K562 (cell line): ENCODE data around the gene AQP6. TPM values are rescaled to one million over a fixed set of nuclear protein-coding genes. Genes with fewer than 3 reads are reported as not detected.
A peak's percentile ranks its signal among the peaks of the same experiment; 100 is the strongest.

ENCODE experiments used
- ARID4B ChIP-seq: sonication (generic); formaldehyde crosslinking; IDR thresholded peaks from 2 replicates; pipeline ENCODE4 v1.8.0; 2022; ENCODE audit warnings: mild to moderate bottlenecking, missing genetic modification reagents
- BHLHE40 ChIP-seq: IDR thresholded peaks from 2 replicates; pipeline ENCODE4 v1.6.1; 2011; ENCODE audit warnings: low read length, improper control_type of control experiment
- CTBP1 ChIP-seq: fragments of 450-650 bp; IDR thresholded peaks from 2 replicates; pipeline ENCODE4 v1.6.1; 2016; ENCODE audit warnings: borderline replicate concordance
- FOXK2 ChIP-seq, 2 experiments: fragments of 450-650 bp; IDR thresholded peaks in 1 of 2; conservative IDR thresholded peaks in 1 of 2; 2 replicates each; pipeline ENCODE4 v1.6.1; 2016; ENCODE audit warnings: low read depth in 2 of 2, mild to moderate bottlenecking in 1 of 2
- GTF2B ChIP-seq: IDR thresholded peaks from 2 replicates; pipeline ENCODE4 v1.6.1; 2011; ENCODE audit not compliant: insufficient read length; ENCODE audit errors: extremely low read depth
- GTF2F1 ChIP-seq: IDR thresholded peaks from 2 replicates; pipeline ENCODE4 v1.6.1; 2011; ENCODE audit warnings: low read depth, low read length, improper control_type of control experiment
- HDAC1 ChIP-seq, 2 experiments: fragments of 450-650 bp; IDR thresholded peaks; 2 replicates each; pipeline ENCODE4 v1.6.1; 2016 to 2017; ENCODE audit warnings: inconsistent platforms in 1 of 2, mild to moderate bottlenecking in 1 of 2, moderate library complexity in 1 of 2
- HDAC3 ChIP-seq: fragments of 450-650 bp; IDR thresholded peaks from 2 replicates; pipeline ENCODE4 v1.6.1; 2018; ENCODE audit warnings: borderline replicate concordance, mild to moderate bottlenecking, moderate library complexity; ENCODE audit not compliant: partially characterized antibody
- LARP7 ChIP-seq: fragments of 450-650 bp; IDR thresholded peaks from 2 replicates; pipeline ENCODE4 v1.6.1; 2016
- MAFF ChIP-seq: IDR thresholded peaks from 2 replicates; pipeline ENCODE4 v1.6.1; 2012; ENCODE audit warnings: low read length, improper control_type of control experiment
- MTA1 ChIP-seq: fragments of 450-650 bp; IDR thresholded peaks from 2 replicates; pipeline ENCODE4 v1.6.1; 2017; ENCODE audit warnings: borderline replicate concordance
- NCOA1 ChIP-seq: fragments of 450-650 bp; IDR thresholded peaks from 2 replicates; pipeline ENCODE4 v1.6.1; 2016; ENCODE audit warnings: low read depth
- PHF20 ChIP-seq: fragments of 450-650 bp; IDR thresholded peaks from 2 replicates; pipeline ENCODE4 v1.6.1; 2018; ENCODE audit not compliant: partially characterized antibody
- POLR2B ChIP-seq: fragments of 450-650 bp; IDR thresholded peaks from 2 replicates; pipeline ENCODE4 v1.6.1; 2018; ENCODE audit warnings: low read depth; ENCODE audit not compliant: partially characterized antibody
- PPARD ChIP-seq: fragments of 250-450 bp; sonication (Bioruptor Pico); IDR thresholded peaks from 2 replicates; pipeline ENCODE4 v1.8.0; 2022; ENCODE audit warnings: inconsistent platforms, mild to moderate bottlenecking, moderate library complexity
- RBM15 ChIP-seq: fragments of 200-400 bp; formaldehyde crosslinking; IDR thresholded peaks from 2 replicates; pipeline ENCODE4 v1.6.1; 2018; ENCODE audit warnings: mild to moderate bottlenecking, low read length, moderate library complexity; ENCODE audit not compliant: insufficient read depth
- STAG1 ChIP-seq: sonication (generic); formaldehyde crosslinking; IDR thresholded peaks from 2 replicates; pipeline ENCODE4 v1.5.0; 2020; ENCODE audit warnings: missing genetic modification reagents, borderline replicate concordance
- U2AF2 ChIP-seq: fragments of 200-400 bp; formaldehyde crosslinking; optimal IDR thresholded peaks from 2 replicates; pipeline ENCODE3; 2017; ENCODE audit warnings: low read depth, mild to moderate bottlenecking, low read length
- polyA plus RNA-seq, 8 experiments: library from polyadenylated mRNA; depleted of rRNA in 4 of 8; stranded (reverse) in 5 of 8; unstranded in 3 of 8; fragments of >200 nt; fragmentation: Nextera tagmentation in 2 of 8; fragmentation: Illumina TruSeq in 1 of 8; extraction: Ambion mirVana in 2 of 8; extraction: Trizol in 1 of 8; gene quantifications; 2 replicates each; pipeline versions ENCODE4 v1.2.1 to v1.2.3, GENCODE V29; 2011 to 2014; ENCODE audit warnings: inconsistent platforms in 1 of 8, missing spikeins in 1 of 8
- total RNA-seq, 7 experiments: library from RNA; depleted of rRNA in 6 of 7; stranded (reverse); fragments of >200 nt in 6 of 7; fragmentation: Illumina TruSeq in 2 of 7; extraction: Trizol in 2 of 7; gene quantifications; 2 replicates each; pipeline versions ENCODE4 v1.2.1 to v1.2.3, GENCODE V29; 2011 to 2021; ENCODE audit warnings: low replicate concordance in 1 of 7
- TF ChIP-seq, protein P1 (sequence below): fragments of 250-450 bp; sonication (Bioruptor Pico); IDR thresholded peaks from 2 replicates; pipeline ENCODE4 v1.9.0; 2021; ENCODE audit warnings: mild to moderate bottlenecking
- TF ChIP-seq, protein P2 (sequence below): sonication (generic); formaldehyde crosslinking; IDR thresholded peaks from 2 replicates; pipeline ENCODE4 v1.8.1; 2023; ENCODE audit warnings: mild to moderate bottlenecking, missing genetic modification reagents
- TF ChIP-seq, protein P3 (sequence below): sonication (generic); formaldehyde crosslinking; IDR thresholded peaks from 2 replicates; pipeline ENCODE4 v1.8.0; 2022; ENCODE audit warnings: missing genetic modification reagents, mild to moderate bottlenecking, borderline replicate concordance

AQP6 gene
- total and polyA plus RNA-seq, 9 of the 15 experiments (the other 6 are each of a cell fraction or from before 2014, with no cell fraction given) = 0.05 to 0.12 TPM; not detected in 7

GRCh38 chr12:50018968-50019367 lies 46.2 kb downstream of the AQP6 start (continued):
- no peak for TF ChIP-seq ARID4B
- TF ChIP-seq FOXK2 (conservative IDR thresholded peaks at IDR 0.05 in 1 of 2, IDR thresholded peaks at IDR 0.05 in 1 of 2; ENCODE audit: low read depth in 2 of 2) = peak in 1 of 2 experiments; percentile 57; a peak in 2 of 4 replicates
- no peak for TF ChIP-seq MTA1
- no peak for TF ChIP-seq NCOA1
- no peak for TF ChIP-seq LARP7
- peak; percentile 33 for TF ChIP-seq POLR2B
- TF ChIP-seq CTBP1 = no peak
- TF ChIP-seq MAFF = no peak
- TF ChIP-seq HDAC1 (IDR thresholded peaks at IDR 0.05) = peak in 1 of 2 experiments; percentile 33; a peak in 1 of 4 replicates
- no peak for TF ChIP-seq BHLHE40
- no peak for TF ChIP-seq GTF2F1
- TF ChIP-seq HDAC3 = no peak
- TF ChIP-seq, protein P1, sequence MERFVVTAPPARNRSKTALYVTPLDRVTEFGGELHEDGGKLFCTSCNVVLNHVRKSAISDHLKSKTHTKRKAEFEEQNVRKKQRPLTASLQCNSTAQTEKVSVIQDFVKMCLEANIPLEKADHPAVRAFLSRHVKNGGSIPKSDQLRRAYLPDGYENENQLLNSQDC = no peak
- TF ChIP-seq, protein P2, sequence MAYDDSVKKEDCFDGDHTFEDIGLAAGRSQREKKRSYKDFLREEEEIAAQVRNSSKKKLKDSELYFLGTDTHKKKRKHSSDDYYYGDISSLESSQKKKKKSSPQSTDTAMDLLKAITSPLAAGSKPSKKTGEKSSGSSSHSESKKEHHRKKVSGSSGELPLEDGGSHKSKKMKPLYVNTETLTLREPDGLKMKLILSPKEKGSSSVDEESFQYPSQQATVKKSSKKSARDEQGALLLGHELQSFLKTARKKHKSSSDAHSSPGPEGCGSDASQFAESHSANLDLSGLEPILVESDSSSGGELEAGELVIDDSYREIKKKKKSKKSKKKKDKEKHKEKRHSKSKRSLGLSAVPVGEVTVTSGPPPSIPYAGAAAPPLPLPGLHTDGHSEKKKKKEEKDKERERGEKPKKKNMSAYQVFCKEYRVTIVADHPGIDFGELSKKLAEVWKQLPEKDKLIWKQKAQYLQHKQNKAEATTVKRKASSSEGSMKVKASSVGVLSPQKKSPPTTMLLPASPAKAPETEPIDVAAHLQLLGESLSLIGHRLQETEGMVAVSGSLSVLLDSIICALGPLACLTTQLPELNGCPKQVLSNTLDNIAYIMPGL (CRISPR knock-in tag) = no peak
- TF ChIP-seq U2AF2 = no peak
- no peak for TF ChIP-seq PHF20
- TF ChIP-seq STAG1 (CRISPR knock-in tag) = no peak
- no peak for TF ChIP-seq GTF2B
- TF ChIP-seq RBM15 = no peak
- TF ChIP-seq, protein P3, sequence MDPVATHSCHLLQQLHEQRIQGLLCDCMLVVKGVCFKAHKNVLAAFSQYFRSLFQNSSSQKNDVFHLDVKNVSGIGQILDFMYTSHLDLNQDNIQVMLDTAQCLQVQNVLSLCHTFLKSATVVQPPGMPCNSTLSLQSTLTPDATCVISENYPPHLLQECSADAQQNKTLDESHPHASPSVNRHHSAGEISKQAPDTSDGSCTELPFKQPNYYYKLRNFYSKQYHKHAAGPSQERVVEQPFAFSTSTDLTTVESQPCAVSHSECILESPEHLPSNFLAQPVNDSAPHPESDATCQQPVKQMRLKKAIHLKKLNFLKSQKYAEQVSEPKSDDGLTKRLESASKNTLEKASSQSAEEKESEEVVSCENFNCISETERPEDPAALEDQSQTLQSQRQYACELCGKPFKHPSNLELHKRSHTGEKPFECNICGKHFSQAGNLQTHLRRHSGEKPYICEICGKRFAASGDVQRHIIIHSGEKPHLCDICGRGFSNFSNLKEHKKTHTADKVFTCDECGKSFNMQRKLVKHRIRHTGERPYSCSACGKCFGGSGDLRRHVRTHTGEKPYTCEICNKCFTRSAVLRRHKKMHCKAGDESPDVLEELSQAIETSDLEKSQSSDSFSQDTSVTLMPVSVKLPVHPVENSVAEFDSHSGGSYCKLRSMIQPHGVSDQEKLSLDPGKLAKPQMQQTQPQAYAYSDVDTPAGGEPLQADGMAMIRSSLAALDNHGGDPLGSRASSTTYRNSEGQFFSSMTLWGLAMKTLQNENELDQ (CRISPR knock-in tag) = no peak
- no peak for TF ChIP-seq PPARD (CRISPR knock-in tag)
